LNCaP clone FGC (cell line): ENCODE results near the gene CD207.

Experiments used
- DNase-seq: peaks from one replicate; pipeline ENCODE4 v3.0.0-alpha.2; 2011; ENCODE audit warnings: low read depth
- H3K4me3 ChIP-seq: 2 replicates; pipeline ENCODE4 v1.5.1; 2011; ENCODE audit warnings: mild to moderate bottlenecking, low read depth, low read length, control low read depth
- CTCF ChIP-seq: IDR thresholded peaks from 2 replicates; pipeline ENCODE4 v1.5.1; 2012; ENCODE audit warnings: mild to moderate bottlenecking; ENCODE audit not compliant: control insufficient read depth, insufficient read depth; ENCODE audit errors: extremely low read depth

CD207 gene

GRCh38 chr2:70785137-70785911 is 50.3 kb downstream of the CD207 start:
- no peak overlapping the region for H3K4me3 ChIP-seq
- peak; percentile 1 for DNase-seq
- TF ChIP-seq CTCF: peak; percentile 77

- H3K4me3 ChIP-seq: no peak overlapping the region
- no peak for DNase-seq
- no peak for TF ChIP-seq CTCF
These were observed 51.3 kb downstream of the CD207 start for GRCh38 chr2:70784320-70784719.
